Esophagus muscularis mucosa (tissue), 4 donors: Measurements from ENCODE around the gene DGCR2.
"Not testable (repeated sequence)": the region's sequence is repeated elsewhere in the genome, so short reads cannot be mapped to it uniquely, and the experiment has no call there.

Experiments used
- EP300 ChIP-seq: sonication (generic); formaldehyde crosslinking; IDR thresholded peaks from one replicate; pipeline ENCODE4 v1.6.1; 2017; ENCODE audit warnings: antibody characterized with exemption
- POLR2A ChIP-seq: fragments of 450-650 bp; IDR thresholded peaks from one replicate; pipeline ENCODE4 v1.6.1; 2017; ENCODE audit warnings: antibody characterized with exemption, moderate library complexity, mild to moderate bottlenecking, low read depth
- POLR2AphosphoS5 ChIP-seq, 2 donors: sonication (generic); formaldehyde crosslinking; IDR thresholded peaks; one replicate each; pipeline ENCODE4 v1.6.1; 2017; ENCODE audit warnings: antibody characterized with exemption in 2 of 2
- TF ChIP-seq, protein P1 (sequence below), 3 experiments: fragments of 200-600 bp in 2 of 3; fragments of 450-650 bp in 1 of 3; sonication (generic) in 2 of 3; IDR thresholded peaks; one replicate each; pipeline ENCODE4 v1.5.1; 2017 to 2019; ENCODE audit warnings: antibody characterized with exemption in 3 of 3, mild to moderate bottlenecking in 2 of 3, moderate library complexity in 1 of 3

GRCh38 chr22:19034031-19034723, 88.0 kb downstream of the DGCR2 start:
- TF ChIP-seq, protein P1, sequence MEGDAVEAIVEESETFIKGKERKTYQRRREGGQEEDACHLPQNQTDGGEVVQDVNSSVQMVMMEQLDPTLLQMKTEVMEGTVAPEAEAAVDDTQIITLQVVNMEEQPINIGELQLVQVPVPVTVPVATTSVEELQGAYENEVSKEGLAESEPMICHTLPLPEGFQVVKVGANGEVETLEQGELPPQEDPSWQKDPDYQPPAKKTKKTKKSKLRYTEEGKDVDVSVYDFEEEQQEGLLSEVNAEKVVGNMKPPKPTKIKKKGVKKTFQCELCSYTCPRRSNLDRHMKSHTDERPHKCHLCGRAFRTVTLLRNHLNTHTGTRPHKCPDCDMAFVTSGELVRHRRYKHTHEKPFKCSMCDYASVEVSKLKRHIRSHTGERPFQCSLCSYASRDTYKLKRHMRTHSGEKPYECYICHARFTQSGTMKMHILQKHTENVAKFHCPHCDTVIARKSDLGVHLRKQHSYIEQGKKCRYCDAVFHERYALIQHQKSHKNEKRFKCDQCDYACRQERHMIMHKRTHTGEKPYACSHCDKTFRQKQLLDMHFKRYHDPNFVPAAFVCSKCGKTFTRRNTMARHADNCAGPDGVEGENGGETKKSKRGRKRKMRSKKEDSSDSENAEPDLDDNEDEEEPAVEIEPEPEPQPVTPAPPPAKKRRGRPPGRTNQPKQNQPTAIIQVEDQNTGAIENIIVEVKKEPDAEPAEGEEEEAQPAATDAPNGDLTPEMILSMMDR (IDR thresholded peaks at IDR 0.05), result not testable (repeated sequence)
- TF ChIP-seq POLR2AphosphoS5 (IDR thresholded peaks at IDR 0.05); POLR2A; EP300: not testable (repeated sequence)
